IMR-90 (cell line): Measurements from ENCODE around the gene COX19.

Source experiments
- BHLHE40 ChIP-seq: fragments of 150-350 bp; IDR thresholded peaks from 2 replicates; pipeline ENCODE4 v1.6.1; 2016; ENCODE audit warnings: mild to moderate bottlenecking, low read depth, low read length
- CEBPB ChIP-seq: IDR thresholded peaks from 2 replicates; pipeline ENCODE4 v1.6.1; 2012; ENCODE audit warnings: low read depth, low read length, improper control_type of control experiment
- CTCF ChIP-seq: conservative IDR thresholded peaks from 2 replicates; pipeline ENCODE4 v1.5.1; 2012; ENCODE audit warnings: mild to moderate bottlenecking, low read depth, low read length, improper control_type of control experiment
- ELK1 ChIP-seq: fragments of 150-350 bp; IDR thresholded peaks from 2 replicates; pipeline ENCODE4 v1.6.1; 2016; ENCODE audit warnings: low read depth, mild to moderate bottlenecking, low read length, moderate library complexity, borderline replicate concordance
- FOS ChIP-seq: fragments of 150-350 bp; IDR thresholded peaks from 2 replicates; pipeline ENCODE4 v1.6.1; 2016; ENCODE audit warnings: low read depth, low read length
- MAFK ChIP-seq: IDR thresholded peaks from 2 replicates; pipeline ENCODE4 v1.6.1; 2012; ENCODE audit warnings: low read depth, low read length, improper control_type of control experiment
- MAZ ChIP-seq: IDR thresholded peaks from 2 replicates; pipeline ENCODE4 v1.6.1; 2012; ENCODE audit warnings: low read depth, mild to moderate bottlenecking, low read length, improper control_type of control experiment, moderate library complexity, borderline replicate concordance
- MXI1 ChIP-seq: IDR thresholded peaks from 2 replicates; pipeline ENCODE4 v1.6.1; 2012; ENCODE audit warnings: low read depth, mild to moderate bottlenecking, low read length, moderate library complexity, borderline replicate concordance
- POLR2A ChIP-seq: IDR thresholded peaks from 2 replicates; pipeline ENCODE4 v1.6.1; 2012; ENCODE audit warnings: mild to moderate bottlenecking, low read depth, low read length
- RAD21 ChIP-seq: IDR thresholded peaks from 2 replicates; pipeline ENCODE4 v1.6.1; 2012; ENCODE audit warnings: low read length, improper control_type of control experiment
- RCOR1 ChIP-seq: IDR thresholded peaks from 2 replicates; pipeline ENCODE4 v1.6.1; 2012; ENCODE audit warnings: mild to moderate bottlenecking, low read length, improper control_type of control experiment; ENCODE audit not compliant: insufficient replicate concordance
- RFX5 ChIP-seq: IDR thresholded peaks from 2 replicates; pipeline ENCODE4 v1.8.0; 2012; ENCODE audit warnings: low read depth, mild to moderate bottlenecking, low read length, moderate library complexity
- SMC3 ChIP-seq: fragments of 150-350 bp; IDR thresholded peaks from 2 replicates; pipeline ENCODE4 v1.6.1; 2016; ENCODE audit warnings: low read depth, mild to moderate bottlenecking, antibody characterized with exemption, low read length, moderate library complexity
- USF2 ChIP-seq: fragments of 150-350 bp; IDR thresholded peaks from 2 replicates; pipeline ENCODE4 v1.6.1; 2017; ENCODE audit warnings: mild to moderate bottlenecking, antibody characterized with exemption, low read length, low read depth

- TF ChIP-seq CTCF: no peak
- no peak for TF ChIP-seq RCOR1
- no peak for TF ChIP-seq RAD21
- TF ChIP-seq POLR2A: no peak
- no peak for TF ChIP-seq BHLHE40
- no peak for TF ChIP-seq MAFK
- no peak for TF ChIP-seq RFX5
- TF ChIP-seq SMC3: no peak
- no peak for TF ChIP-seq FOS
- no peak for TF ChIP-seq USF2
- TF ChIP-seq MXI1: no peak
- TF ChIP-seq MAZ: no peak
- TF ChIP-seq CEBPB: no peak
- TF ChIP-seq ELK1: no peak
These were observed 58.9 kb downstream of the COX19 start for GRCh38 chr7:916291-916941.
